WI38 (cell line): ENCODE measurements around the gene CNTNAP4.

ENCODE experiments used
- H3K4me3 ChIP-seq: 2 replicates; pipeline ENCODE4 v1.5.1; 2011; ENCODE audit warnings: low read depth, mild to moderate bottlenecking, control low read depth, low read length
- TF ChIP-seq, protein P1 (sequence below): IDR thresholded peaks from 2 replicates; pipeline ENCODE4 v1.5.1; 2012; ENCODE audit warnings: low read depth, mild to moderate bottlenecking, control low read depth, low read length

CNTNAP4 gene

DNA sequence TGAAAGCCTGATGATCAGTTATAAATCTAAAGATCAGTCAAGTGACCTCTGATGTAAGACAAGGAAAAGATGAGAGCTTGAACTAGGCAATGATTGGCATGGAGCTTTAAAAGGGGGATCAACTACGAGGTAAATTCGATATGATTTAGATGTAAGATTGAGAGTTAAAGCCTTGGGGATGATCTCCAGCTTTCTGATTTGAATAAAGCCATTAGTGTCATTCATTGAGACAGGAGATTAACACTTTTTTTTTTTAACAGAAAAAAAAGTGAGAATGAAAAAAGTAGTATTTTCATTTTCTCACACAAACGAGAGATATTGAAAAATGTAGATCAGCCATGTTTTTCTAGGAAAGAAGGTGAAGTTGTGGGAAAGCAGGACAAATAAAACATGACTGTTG is 225.4 kb downstream of the CNTNAP4 start:
- H3K4me3 ChIP-seq = no peak overlapping the region
- TF ChIP-seq, protein P1, sequence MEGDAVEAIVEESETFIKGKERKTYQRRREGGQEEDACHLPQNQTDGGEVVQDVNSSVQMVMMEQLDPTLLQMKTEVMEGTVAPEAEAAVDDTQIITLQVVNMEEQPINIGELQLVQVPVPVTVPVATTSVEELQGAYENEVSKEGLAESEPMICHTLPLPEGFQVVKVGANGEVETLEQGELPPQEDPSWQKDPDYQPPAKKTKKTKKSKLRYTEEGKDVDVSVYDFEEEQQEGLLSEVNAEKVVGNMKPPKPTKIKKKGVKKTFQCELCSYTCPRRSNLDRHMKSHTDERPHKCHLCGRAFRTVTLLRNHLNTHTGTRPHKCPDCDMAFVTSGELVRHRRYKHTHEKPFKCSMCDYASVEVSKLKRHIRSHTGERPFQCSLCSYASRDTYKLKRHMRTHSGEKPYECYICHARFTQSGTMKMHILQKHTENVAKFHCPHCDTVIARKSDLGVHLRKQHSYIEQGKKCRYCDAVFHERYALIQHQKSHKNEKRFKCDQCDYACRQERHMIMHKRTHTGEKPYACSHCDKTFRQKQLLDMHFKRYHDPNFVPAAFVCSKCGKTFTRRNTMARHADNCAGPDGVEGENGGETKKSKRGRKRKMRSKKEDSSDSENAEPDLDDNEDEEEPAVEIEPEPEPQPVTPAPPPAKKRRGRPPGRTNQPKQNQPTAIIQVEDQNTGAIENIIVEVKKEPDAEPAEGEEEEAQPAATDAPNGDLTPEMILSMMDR = no peak

GRCh38 chr16:76503091-76503490 is 225.9 kb downstream of the CNTNAP4 start:
- TF ChIP-seq, protein P1 = no peak

GRCh38 chr16:76511203-76511602 is 234.0 kb downstream of the CNTNAP4 start:
- H3K4me3 ChIP-seq = no peak overlapping the region
- TF ChIP-seq, protein P1 = no peak

More at GRCh38 chr16:76503091-76503490, 225.9 kb downstream of the CNTNAP4 start:
- H3K4me3 ChIP-seq = no peak overlapping the region

- TF ChIP-seq, protein P1 = no peak
- H3K4me3 ChIP-seq = no peak overlapping the region
Observed at GRCh38 chr16:76518781-76519180, 241.6 kb downstream of the CNTNAP4 start.

- TF ChIP-seq, protein P1 = no peak
- H3K4me3 ChIP-seq = no peak overlapping the region
Observed at GRCh38 chr16:76524356-76524755, 247.2 kb downstream of the CNTNAP4 start.

DNA sequence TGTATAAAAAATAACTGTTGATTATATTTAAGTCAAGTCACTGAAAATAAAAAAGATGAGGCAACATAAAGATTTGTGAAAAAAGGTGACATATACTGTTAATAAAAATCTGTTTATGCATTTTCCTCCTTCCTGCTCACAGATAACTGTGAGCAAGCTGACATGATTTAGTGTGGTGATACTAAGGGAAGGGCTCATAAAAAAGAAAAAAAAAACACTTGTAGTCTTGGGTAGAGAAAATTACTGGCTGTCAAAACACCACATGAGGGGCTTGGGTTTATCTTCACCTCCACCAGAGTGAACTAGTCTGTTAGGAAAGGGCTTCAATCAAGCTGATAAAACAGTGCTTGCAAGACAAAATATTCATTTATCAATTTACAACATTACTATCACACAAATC is 247.6 kb downstream of the CNTNAP4 start:
- no peak overlapping the region for H3K4me3 ChIP-seq
- TF ChIP-seq, protein P1 = no peak

DNA sequence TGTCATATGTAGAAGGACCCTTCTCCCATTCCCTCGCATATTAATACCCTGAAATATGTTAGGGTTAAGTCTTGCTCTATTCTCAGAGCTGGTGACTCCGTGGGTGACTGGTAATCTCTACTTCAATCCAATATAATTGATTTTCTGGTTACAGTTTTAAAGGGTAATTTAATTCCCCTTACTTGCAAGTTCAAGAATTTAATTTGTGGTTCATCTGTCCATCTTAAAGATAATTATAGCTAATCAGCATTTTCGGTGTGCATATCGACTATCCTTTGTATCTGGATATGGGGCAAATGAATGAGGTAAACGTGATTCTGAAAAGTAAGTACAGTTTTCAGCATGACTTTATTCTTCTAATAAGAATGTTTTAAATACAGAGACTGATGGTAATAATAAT is 250.0 kb downstream of the CNTNAP4 start:
- TF ChIP-seq, protein P1 = no peak
- no peak overlapping the region for H3K4me3 ChIP-seq
